Measurements from ENCODE around the gene PRKD3.

- TF ChIP-seq CTCF (IDR thresholded peaks at IDR 0.05) (no peak), EZH2 (IDR thresholded peaks at IDR 0.05; ENCODE audit: borderline replicate concordance, insufficient read depth, low read depth, low read length, poor library complexity, severe bottlenecking) (no peak)
Measured at GRCh38 chr2:37284381-37284780, 40.3 kb downstream of the PRKD3 start.

Measured in B cell (primary cell).